LNCAP (cell line): ENCODE results near the gene NKD2.

Experiments
- TF ChIP-seq, protein P1 (sequence below): fragments of 450-650 bp; IDR thresholded peaks from 2 replicates; pipeline ENCODE4 v1.5.1; 2017; ENCODE audit warnings: mild to moderate bottlenecking

Gene NKD2

GRCh38 chr5:1047332-1047965 lies 38.8 kb downstream of the NKD2 start:
- TF ChIP-seq, protein P1, sequence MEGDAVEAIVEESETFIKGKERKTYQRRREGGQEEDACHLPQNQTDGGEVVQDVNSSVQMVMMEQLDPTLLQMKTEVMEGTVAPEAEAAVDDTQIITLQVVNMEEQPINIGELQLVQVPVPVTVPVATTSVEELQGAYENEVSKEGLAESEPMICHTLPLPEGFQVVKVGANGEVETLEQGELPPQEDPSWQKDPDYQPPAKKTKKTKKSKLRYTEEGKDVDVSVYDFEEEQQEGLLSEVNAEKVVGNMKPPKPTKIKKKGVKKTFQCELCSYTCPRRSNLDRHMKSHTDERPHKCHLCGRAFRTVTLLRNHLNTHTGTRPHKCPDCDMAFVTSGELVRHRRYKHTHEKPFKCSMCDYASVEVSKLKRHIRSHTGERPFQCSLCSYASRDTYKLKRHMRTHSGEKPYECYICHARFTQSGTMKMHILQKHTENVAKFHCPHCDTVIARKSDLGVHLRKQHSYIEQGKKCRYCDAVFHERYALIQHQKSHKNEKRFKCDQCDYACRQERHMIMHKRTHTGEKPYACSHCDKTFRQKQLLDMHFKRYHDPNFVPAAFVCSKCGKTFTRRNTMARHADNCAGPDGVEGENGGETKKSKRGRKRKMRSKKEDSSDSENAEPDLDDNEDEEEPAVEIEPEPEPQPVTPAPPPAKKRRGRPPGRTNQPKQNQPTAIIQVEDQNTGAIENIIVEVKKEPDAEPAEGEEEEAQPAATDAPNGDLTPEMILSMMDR: no peak

GRCh38 chr5:1048162-1048721 lies 39.6 kb downstream of the NKD2 start:
- TF ChIP-seq, protein P1: no peak

GRCh38 chr5:1048861-1049838 lies 40.5 kb downstream of the NKD2 start:
- TF ChIP-seq, protein P1: no peak

DNA sequence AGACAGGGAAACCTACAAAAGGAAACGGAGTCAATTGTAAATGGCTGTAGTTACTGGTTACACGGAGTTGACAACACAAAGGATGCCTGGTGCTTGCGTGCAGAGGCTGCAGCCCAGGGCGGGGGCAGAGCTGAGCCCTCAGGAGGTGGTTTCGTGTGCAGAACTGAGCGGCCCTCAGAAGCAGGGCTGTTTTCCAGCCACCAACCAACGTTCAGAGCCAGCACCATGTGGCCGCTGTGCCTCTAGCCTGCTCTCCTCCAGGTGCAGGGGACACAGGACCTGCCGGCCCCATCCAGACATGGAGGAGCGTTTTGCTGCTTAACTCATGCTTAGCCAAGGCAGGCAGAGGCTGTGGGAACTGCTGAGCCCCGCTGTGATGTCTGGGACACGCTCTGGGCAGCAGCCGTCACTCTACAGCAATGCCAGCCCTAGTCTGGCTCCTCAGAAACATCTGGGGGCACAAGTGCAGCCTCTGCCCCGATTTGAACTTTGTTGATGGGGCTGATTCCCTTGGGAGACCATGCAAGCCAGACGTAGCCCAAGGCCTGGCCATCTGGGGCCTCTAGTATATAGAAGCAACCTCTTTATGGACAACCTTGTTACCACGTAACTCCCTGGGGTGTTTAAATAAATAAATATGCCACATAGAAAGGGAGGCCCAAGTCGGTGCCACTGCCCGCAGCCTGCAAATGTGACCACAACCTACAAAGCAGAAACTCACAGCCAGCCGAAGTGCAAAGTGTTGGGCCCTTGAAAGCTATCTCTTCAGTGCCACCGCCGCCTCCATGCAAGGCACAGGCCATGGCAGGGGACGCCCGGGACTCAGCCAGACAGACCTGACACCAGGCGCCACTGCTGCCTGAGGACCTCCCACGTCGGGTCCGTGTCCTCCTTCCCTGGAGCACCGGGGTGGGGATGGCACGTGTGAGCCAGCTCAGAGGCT lies 42.1 kb downstream of the NKD2 start:
- TF ChIP-seq, protein P1: no peak

GRCh38 chr5:1051366-1051720 lies 42.7 kb downstream of the NKD2 start:
- TF ChIP-seq, protein P1: no peak

DNA sequence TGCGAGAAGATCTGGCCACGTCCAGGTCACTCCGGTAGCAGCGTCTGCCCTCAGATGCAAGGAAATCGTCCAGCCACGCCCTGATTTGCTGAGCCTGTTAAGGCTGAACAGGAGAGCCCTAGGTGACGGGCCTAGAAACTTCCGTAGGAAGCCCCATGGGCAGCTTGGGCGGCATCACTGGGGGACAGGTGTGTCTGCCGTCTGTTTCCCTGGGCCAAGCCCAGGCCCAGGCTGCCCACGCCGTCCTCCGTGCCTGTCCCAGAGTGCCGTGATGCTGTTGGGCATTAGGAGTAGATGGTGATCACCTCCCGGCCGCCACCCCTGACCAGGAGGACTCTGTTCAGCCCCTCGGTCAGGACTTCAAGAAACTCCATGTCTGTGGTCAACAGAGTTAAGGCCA lies 43.5 kb downstream of the NKD2 start:
- TF ChIP-seq, protein P1: no peak
